B cell (primary cell): ENCODE results near the gene PHTF2.

Experiments used
- EZH2 ChIP-seq: IDR thresholded peaks from 2 replicates; pipeline ENCODE4 v1.6.1; 2012; ENCODE audit warnings: borderline replicate concordance, low read depth, mild to moderate bottlenecking, moderate library complexity, low read length; ENCODE audit not compliant: insufficient read depth, poor library complexity, severe bottlenecking
- TF ChIP-seq, protein P1 (sequence below): fragments of 200-600 bp; IDR thresholded peaks from one replicate; pipeline ENCODE4 v1.8.0; 2022; ENCODE audit warnings: antibody characterized with exemption, mild to moderate bottlenecking

DNA sequence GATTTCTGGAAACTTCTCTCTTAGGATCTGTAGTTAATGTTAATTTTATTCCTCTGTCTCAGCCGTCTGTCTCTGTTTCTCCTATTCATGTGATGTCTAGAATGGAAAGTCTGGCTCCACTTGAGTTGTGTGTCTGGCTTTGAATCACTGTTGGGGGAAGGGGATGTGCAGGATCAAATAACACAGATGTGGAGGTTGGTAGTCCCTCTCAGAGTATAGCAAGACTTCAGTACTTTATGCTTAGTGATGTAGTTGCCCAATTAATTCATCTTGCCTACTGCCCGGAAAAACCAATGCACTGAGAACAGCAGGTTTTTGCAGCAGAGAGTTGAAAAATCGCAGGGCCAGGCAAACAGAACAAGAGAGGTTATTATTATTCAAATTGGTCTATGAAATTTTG, 79.2 kb downstream of the PHTF2 start:
- TF ChIP-seq, protein P1, sequence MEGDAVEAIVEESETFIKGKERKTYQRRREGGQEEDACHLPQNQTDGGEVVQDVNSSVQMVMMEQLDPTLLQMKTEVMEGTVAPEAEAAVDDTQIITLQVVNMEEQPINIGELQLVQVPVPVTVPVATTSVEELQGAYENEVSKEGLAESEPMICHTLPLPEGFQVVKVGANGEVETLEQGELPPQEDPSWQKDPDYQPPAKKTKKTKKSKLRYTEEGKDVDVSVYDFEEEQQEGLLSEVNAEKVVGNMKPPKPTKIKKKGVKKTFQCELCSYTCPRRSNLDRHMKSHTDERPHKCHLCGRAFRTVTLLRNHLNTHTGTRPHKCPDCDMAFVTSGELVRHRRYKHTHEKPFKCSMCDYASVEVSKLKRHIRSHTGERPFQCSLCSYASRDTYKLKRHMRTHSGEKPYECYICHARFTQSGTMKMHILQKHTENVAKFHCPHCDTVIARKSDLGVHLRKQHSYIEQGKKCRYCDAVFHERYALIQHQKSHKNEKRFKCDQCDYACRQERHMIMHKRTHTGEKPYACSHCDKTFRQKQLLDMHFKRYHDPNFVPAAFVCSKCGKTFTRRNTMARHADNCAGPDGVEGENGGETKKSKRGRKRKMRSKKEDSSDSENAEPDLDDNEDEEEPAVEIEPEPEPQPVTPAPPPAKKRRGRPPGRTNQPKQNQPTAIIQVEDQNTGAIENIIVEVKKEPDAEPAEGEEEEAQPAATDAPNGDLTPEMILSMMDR, result no peak
- no peak for TF ChIP-seq EZH2
